GM21528 (cell line): ENCODE measurements around the gene PNMA6A.
"Not testable (repeated sequence)": the region's sequence is repeated elsewhere in the genome, so short reads cannot be mapped to it uniquely, and the experiment has no call there.

ENCODE experiments used
- ATAC-seq: cut with Tn5 transposase; IDR thresholded peaks from one replicate; pipeline ENCODE4 v1.9.1; 2021; ENCODE audit warnings: mild to moderate bottlenecking, moderate library complexity; ENCODE audit not compliant: unreplicated experiment, low FRiP score

PNMA6A gene

DNA sequence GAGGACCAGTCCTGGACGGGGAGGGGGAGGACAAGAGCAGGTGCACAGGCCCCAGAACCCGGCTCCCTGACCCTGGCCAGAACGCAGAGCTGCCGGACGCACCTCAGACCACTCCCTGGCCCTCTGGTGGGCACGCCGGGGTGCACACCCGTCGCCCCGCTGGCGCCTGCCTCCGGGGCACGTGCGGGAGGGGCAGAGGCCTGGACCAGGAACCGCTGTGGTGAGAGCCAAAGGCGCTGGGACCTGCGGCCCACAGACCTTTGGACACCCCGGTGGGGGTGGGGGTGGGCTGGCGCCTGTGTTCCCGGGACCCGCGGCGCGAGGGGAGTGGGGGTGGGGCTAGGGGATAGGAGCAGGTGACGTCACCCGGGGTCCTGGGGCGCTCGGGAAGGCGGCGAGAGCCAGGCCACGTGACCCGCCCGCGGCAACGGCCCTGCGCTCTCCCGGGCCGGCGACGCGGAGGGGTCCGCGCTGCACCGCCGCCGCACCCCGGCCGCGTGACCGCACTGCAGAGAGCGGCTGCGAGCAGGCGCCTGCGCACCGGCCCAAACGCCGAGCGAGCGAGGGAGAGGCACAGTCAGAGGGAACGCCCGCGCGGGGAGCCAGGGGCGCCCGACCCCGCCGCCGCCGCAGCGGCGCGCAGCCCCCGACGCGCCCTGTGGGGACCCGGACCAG lies at the start of gene PNMA6A:
TSS of gene PNMA6A (plus strand) at position 546 of the 675 bp plus-strand sequence. CDS start 609 bp downstream, outside the sequence.
- not testable (repeated sequence) for ATAC-seq

DNA sequence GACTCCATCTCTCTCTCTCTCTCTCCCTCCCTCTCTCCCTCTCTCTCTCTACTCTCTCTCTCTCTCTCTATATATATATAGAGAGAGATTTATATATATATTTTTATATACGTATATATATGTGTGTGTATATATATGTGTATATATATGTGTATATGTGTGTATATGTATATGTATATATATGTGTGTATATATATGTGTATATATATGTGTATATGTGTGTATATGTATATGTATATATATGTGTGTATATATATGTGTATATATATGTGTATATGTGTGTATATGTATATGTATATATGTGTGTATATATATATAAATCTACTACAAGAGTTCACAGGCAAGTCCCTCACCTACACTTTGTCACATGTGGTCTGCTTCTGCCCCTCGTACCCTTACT lies 45.8 kb upstream of the PNMA6A start:
- ATAC-seq: not testable (repeated sequence)

DNA sequence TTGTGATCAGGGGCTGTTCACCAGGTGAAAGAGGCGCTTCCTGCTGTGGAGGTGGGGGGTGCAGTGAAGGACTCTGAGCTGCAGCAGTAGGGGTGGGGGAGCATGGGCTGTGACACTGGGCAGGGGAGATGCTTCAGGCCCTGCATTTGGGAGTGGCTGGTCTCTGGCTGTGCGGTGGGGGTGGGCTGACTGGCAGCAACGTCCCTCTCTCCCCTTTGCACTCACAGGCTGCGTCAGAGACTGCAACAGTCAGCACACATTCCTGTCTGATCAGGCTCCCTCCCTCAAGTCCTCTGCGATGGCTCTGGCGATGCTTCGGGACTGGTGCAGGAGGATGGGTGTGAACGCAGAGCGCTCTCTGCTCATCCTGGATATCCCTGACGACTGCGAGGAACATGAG lies 43.8 kb upstream of the PNMA6A start:
- not testable (repeated sequence) for ATAC-seq

- ATAC-seq: no peak
Measured at GRCh38 chrX:153029162-153029561, 43.1 kb upstream of the PNMA6A start.

DNA sequence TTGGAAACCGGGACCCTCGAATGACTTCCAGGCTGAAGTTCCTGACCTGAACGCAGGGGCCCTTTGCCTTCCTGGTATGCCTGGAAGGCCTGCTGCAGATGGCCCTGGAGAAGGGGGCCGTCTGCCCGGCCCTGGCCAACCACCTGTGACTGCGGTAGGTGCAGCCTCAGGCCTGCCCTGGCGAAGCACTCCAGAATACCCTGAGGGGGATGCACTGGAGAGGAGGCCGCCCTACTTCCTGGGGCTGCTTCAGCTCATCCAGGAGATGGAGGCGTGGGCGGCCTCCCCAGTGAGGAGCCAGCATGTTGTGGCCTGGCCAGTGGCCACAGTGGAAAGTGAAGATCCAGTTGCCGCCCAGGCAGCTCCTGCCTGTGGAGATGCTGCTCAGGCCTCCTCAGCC lies 42.4 kb upstream of the PNMA6A start:
- no peak for ATAC-seq

DNA sequence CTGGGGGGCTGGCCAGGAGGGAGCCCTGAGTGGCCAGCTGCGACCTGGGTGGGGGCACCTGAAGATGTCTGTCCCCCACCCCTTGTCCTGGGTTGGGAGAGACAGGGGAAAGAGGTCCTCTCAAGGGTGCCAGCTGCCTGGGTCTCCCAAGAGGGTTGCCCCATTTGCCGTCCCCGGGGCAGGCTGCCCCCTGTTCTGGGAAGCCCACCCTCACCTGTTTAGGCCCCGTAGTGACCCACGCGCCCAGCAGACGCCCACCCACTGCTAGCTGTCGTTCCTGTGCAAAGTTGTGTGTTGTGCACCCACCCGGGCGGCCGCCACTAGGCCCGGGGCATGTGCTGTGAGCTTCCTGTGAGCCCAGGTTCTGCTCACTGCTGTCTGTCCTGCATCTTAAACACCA lies 41.5 kb upstream of the PNMA6A start:
- ATAC-seq: no peak

GRCh38 chrX:153032397-153033118 lies 39.7 kb upstream of the PNMA6A start:
- no peak for ATAC-seq

- ATAC-seq: no peak
Measured at GRCh38 chrX:153049093-153049492, 23.2 kb upstream of the PNMA6A start.

DNA sequence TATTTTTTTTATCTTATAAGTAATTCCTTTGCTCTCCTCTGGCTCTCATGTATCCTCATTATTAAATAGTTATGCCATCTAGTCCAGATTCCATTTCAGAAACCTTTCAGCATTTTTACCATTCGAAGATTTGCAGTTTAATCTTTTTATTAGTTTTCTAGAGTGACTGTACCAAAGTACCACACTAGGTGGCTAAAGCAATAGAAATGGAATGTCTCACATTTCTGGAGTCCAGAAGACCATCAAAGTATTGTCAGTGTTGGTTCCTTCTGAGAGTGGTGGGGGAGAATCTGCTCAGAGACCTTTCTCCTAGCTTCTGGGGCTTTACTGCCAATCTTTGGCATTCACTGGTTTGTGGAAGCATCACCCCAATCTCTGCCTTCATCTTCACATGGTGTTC lies 19.7 kb upstream of the PNMA6A start:
- no peak for ATAC-seq

- ATAC-seq: no peak
Measured at GRCh38 chrX:153055871-153056749, 16.1 kb upstream of the PNMA6A start, which contains the start of gene PNMA3. Gene PNMA3 (plus strand): TSS chrX:153056470. CDS start chrX:153057056, 586 bp downstream.

DNA sequence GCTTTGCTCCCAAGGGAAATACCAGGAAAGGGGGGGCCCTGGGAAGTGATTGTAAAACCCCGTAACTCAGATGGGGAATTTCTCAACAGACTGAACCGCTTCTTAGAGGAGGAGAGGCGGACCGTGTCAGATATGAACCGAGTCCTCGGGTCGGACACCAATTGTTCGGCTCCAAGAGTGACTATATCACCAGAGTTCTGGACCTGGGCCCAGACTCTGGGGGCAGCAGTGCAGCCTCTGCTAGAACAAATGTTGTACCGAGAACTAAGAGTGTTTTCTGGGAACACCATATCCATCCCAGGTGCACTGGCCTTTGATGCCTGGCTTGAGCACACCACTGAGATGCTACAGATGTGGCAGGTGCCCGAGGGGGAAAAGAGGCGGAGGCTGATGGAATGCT lies 15.0 kb upstream of the PNMA6A start:
- ATAC-seq: no peak

GRCh38 chrX:153059191-153060094 lies 12.8 kb upstream of the PNMA6A start:
- no peak for ATAC-seq

DNA sequence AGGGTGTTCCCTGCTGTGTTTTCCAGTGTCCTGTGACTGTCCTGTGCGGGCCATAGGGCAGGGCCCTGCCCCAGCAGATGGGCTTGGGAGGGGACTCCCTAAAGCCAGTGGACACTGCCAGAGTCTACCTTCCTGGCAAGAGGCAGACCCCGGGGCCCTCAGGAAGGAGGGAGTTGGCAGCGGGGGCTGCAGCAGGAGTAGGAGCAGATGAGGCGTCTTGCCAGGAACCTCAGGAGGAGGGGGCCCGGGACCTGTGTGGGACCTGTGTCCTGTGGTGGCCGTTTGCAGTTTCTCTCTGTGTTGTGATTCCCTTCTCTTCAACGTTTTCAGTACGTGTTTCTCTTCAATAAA lies 12.2 kb upstream of the PNMA6A start:
- ATAC-seq: no peak

GRCh38 chrX:153061732-153062131 lies 10.5 kb upstream of the PNMA6A start:
- no peak for ATAC-seq

DNA sequence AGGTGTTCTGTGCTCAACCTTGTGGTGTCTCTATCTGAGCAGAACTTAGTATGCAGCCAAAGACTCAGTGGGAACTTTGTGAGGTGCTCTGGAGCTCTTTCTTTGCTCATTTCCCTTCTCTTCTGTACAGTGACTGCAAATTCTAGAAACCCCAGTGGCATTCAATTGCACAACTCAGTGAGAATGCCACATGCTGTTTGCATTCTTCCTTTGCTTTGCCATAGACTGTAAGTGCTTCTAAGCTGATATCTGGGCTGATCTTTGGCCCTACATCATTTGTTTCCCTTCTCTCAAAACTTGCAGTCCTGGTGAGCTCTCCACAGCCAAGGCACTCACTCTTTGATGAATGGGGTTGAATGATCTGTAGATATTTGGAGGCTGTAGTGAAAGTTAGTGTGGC lies 8.9 kb upstream of the PNMA6A start:
- ATAC-seq: no peak

DNA sequence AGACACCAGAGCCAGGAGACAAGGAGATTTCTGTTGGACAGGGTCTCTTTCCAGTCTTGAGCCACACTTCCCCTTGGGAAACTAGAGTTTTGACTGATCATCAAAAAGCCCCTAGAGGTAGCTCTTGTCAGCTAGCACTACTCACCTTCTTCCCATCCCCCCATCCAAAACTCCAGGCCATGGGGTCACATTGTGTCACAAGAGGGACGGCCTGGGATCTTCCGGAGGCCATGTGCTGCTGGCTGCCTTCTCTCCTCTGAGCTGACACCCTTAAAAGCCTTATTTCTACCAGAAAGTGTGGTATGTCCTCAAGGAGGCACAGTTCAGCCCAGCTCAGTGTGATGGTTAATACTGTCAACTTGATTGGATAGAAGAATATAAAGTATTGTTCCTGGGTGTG lies 8.2 kb upstream of the PNMA6A start:
- no peak for ATAC-seq

DNA sequence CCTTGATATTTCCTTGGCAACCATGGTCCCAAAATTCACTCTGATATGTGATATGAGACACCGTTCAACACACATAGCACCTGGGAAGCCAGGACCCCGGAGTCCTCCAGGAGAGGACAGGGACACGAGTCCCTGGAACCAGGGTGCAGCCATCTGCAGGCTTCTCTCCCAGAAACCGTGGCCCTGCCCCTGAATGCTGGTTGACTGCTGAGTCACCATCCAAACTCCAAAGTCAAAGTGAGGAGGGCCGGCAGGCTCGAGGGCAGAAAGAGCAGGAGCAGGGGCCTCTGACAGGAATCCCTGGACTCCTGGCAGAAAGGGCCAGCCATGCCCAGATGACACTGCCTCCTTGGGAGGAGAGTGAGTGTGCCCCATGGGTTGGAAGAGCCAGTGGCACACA lies 6.9 kb upstream of the PNMA6A start:
- no peak for ATAC-seq

DNA sequence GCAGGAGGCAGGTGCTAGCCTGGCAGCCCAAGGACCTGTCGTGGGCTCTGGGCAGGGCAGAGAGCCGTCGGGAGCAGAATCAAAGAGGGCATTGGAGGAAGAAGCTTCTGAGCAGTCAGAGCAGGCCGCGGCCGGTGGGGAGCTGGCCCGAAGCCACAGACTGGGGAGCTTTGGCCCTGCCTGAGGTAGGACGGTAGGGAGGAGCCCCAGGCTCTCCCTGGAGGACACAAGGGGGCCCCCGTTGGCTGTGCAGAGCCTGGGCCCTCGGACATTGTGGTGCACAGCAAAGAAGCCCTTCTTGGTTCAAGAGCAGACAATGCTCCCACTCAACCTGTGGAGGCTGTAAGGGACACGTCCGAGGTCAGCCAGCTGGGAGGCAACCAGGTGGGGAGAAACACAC lies 5.9 kb upstream of the PNMA6A start:
- ATAC-seq: not testable (repeated sequence)

DNA sequence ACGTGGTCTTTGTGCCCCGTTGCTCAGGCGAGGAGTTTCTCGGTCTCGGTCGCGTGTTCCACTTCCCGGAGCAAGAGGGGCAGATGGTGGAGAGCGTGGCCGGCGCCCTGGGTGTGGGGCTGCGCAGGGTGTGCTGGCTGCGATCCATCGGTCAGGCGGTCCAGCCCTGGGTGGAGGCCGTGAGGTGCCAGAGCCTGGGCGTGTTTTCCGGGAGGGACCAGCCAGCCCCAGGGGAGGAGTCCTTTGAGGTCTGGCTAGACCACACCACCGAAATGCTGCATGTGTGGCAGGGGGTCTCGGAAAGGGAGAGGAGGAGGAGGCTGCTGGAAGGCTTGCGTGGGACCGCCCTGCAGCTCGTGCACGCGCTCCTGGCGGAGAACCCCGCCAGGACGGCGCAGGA lies 1.1 kb downstream of the PNMA6A start:
- ATAC-seq: not testable (repeated sequence)

GRCh38 chrX:153074262-153074899 lies 2.1 kb downstream of the PNMA6A start:
- ATAC-seq: no peak
